Panc1 (cell line): ENCODE results near the gene CMTM8. TPM values are rescaled to one million over a fixed set of nuclear protein-coding genes. Genes with fewer than 3 reads are reported as not detected.

Experiments
- ATAC-seq: fragments of 200-7000 bp; cut with Tn5 transposase; 2 replicates; pipeline ENCODE4 v1.9.1; 2020; ENCODE audit warnings: mild to moderate bottlenecking, moderate library complexity
- BruUV-seq: library from RNA; stranded (reverse); fragments of 400-500 nt; replicated peaks from 2 replicates; lab custom pipeline; 2021; lab: Mats Ljungman, UMichigan
- CTCF ChIA-PET: fragments of 300-600 bp; sonication (Branson Sonifier 250); formaldehyde crosslinking; loops from one replicate; lab custom pipeline; 2022; ENCODE audit warnings: antibody characterized with exemption; lab: Charles Lee
- POLR2A ChIA-PET: fragments of 300-600 bp; sonication (Branson Sonifier 250); formaldehyde crosslinking; loops from one replicate; lab custom pipeline; 2022; ENCODE audit warnings: antibody characterized with exemption; lab: Charles Lee
- DNase-seq: peaks from one replicate; pipeline ENCODE4 v3.0.0-alpha.2; 2010; ENCODE audit warnings: low read depth, low spot score
- H3K27ac ChIP-seq: 2 replicates; pipeline ENCODE4 v1.5.1; 2011; ENCODE audit warnings: mild to moderate bottlenecking, low read length, inconsistent platforms
- H3K27me3 ChIP-seq: fragments of 200-500 bp; sonication (Bioruptor generic); 2 replicates; pipeline ENCODE4 v1.6.0; 2014; ENCODE audit warnings: low read length, inconsistent platforms; ENCODE audit not compliant: control insufficient read depth, insufficient read depth
- H3K36me3 ChIP-seq: fragments of 200-500 bp; sonication (Bioruptor generic); 2 replicates; pipeline ENCODE4 v1.5.1; 2014; ENCODE audit warnings: inconsistent platforms, mild to moderate bottlenecking, low read length, moderate library complexity; ENCODE audit not compliant: control insufficient read depth, insufficient read depth
- H3K4me1 ChIP-seq: 2 replicates; pipeline ENCODE4 v1.5.1; 2011; ENCODE audit warnings: inconsistent platforms, mild to moderate bottlenecking, low read length, moderate library complexity; ENCODE audit not compliant: control insufficient read depth, insufficient read depth
- H3K4me3 ChIP-seq, 2 experiments: 2 replicates each; pipeline ENCODE4 v1.5.1; 2011 to 2012; ENCODE audit warnings: low read depth in 2 of 2, low read length in 2 of 2, mild to moderate bottlenecking in 2 of 2, inconsistent platforms in 1 of 2, moderate library complexity in 1 of 2
- H3K9me3 ChIP-seq: fragments of 200-500 bp; sonication (Bioruptor generic); 2 replicates; pipeline ENCODE4 v1.5.1; 2014; ENCODE audit warnings: low read depth, mild to moderate bottlenecking, inconsistent platforms, low read length, moderate library complexity; ENCODE audit not compliant: control insufficient read depth, insufficient read depth
- CTCF ChIP-seq: fragments of 450-650 bp; IDR thresholded peaks from 2 replicates; pipeline ENCODE4 v1.5.1; 2017; ENCODE audit warnings: mild to moderate bottlenecking
- POLR2AphosphoS5 ChIP-seq: IDR thresholded peaks from 2 replicates; pipeline ENCODE4 v1.6.1; 2012; ENCODE audit warnings: mild to moderate bottlenecking, low read depth, low read length, moderate library complexity
- REST ChIP-seq, 2 experiments: IDR thresholded peaks; 2 replicates each; pipeline ENCODE4 v1.6.1; 2011 to 2012; ENCODE audit warnings: low read depth in 2 of 2, control low read depth in 1 of 2, low read length in 1 of 2, mild to moderate bottlenecking in 1 of 2, moderate library complexity in 1 of 2; ENCODE audit not compliant: insufficient read depth in 1 of 2
- SIN3A ChIP-seq: IDR thresholded peaks from 2 replicates; pipeline ENCODE4 v1.6.1; 2012; ENCODE audit warnings: low read depth, mild to moderate bottlenecking, low read length, moderate library complexity, borderline replicate concordance; ENCODE audit not compliant: insufficient read depth
- TCF7L2 ChIP-seq: IDR thresholded peaks from 2 replicates; pipeline ENCODE4 v1.6.1; 2011; ENCODE audit warnings: mild to moderate bottlenecking, low read depth, low read length, inconsistent platforms
- in situ Hi-C: cut with HindIII; loops from 2 replicates; pipeline ENCODE4 v1.10.0; 2016; ENCODE audit warnings: low sequenced_read_pairs, low pct_unique_long_range_greater_than_20kb
- intact Hi-C: fragments of 100-400 bp; cut with micrococcal nuclease; formaldehyde crosslinking; loops from one replicate; pipeline ENCODE4 v1.10.0; 2022; ENCODE audit not compliant: unreplicated experiment
- total RNA-seq: library from RNA; stranded (reverse); gene quantifications from one replicate; pipeline ENCODE4 v1.2.1, GENCODE V29; 2021; ENCODE audit not compliant: unreplicated experiment

Gene CMTM8
- total RNA-seq, 1 experiment from 2014 or later = 9.8 TPM

- no TSS peak for BruUV-seq
- ChIA-PET POLR2A (no interaction called here), CTCF (interaction anchor here (1.2 kb wide), 1 partner anchor 314 kb away, joined by 3 read pairs; no protein-coding TSS in a partner anchor)
- no peaks in the 10 kb centered on the region for H3K9me3 ChIP-seq
- ATAC-seq (no peak), DNase-seq (no peak)
- no peak overlapping the region for H3K4me3 ChIP-seq
- no peaks in the 10 kb centered on the region for H3K4me1 ChIP-seq
- H3K27me3 ChIP-seq = no peaks in the 10 kb centered on the region
- H3K27ac ChIP-seq = no peak overlapping the region
- H3K36me3 ChIP-seq = no peaks in the 10 kb centered on the region
- no peak for TF ChIP-seq POLR2AphosphoS5
- no peak for TF ChIP-seq SIN3A
- TF ChIP-seq TCF7L2 = no peak
- TF ChIP-seq REST (IDR thresholded peaks at IDR 0.05; ENCODE audit: insufficient read depth in 1 of 2, low read depth in 2 of 2, low read length in 1 of 2) = no peak
- no peak for TF ChIP-seq CTCF
- intact Hi-C loops (no loop called here), in situ Hi-C loops (no loop called here)
Measured at GRCh38 chr3:32375596-32375930, 137.1 kb downstream of the CMTM8 start.

GRCh38 chr3:32376115-32376514 is 137.6 kb downstream of the CMTM8 start:
- in situ Hi-C loops = no loop called here
- Histone ChIP-seq H3K27me3 (no peaks in the 10 kb centered on the region), H3K27ac (no peak overlapping the region), H3K9me3 (no peaks in the 10 kb centered on the region), H3K4me1 (no peaks in the 10 kb centered on the region), H3K36me3 (no peaks in the 10 kb centered on the region), H3K4me3 (no peak overlapping the region)
- no TSS peak for BruUV-seq
- DNase-seq = no peak
- TF ChIP-seq REST (IDR thresholded peaks at IDR 0.05; ENCODE audit: insufficient read depth in 1 of 2, low read depth in 2 of 2, low read length in 1 of 2) (no peak), SIN3A (no peak), TCF7L2 (no peak), POLR2AphosphoS5 (no peak), CTCF (no peak)
- intact Hi-C loops = no loop called here
- no peak for ATAC-seq
- CTCF ChIA-PET = interaction anchor here (1.2 kb wide), 1 partner anchor 314 kb away, joined by 3 read pairs; no protein-coding TSS in a partner anchor
- POLR2A ChIA-PET = no interaction called here
